Liver (tissue), 9 donors: ENCODE data around the gene ITGA7. TPM values are rescaled to one million over a fixed set of nuclear protein-coding genes. Genes with fewer than 3 reads are reported as not detected.
"Not testable (repeated sequence)": the region's sequence is repeated elsewhere in the genome, so short reads cannot be mapped to it uniquely, and the experiment has no call there.

ENCODE experiments used
- DNase-seq: peaks from one replicate; pipeline ENCODE4 v3.0.0-alpha.2; 2017; ENCODE audit warnings: low spot score
- H3K27ac ChIP-seq, 2 donors: one replicate each; pipeline ENCODE4 v1.7.0; 2013; ENCODE audit warnings: inconsistent platforms in 2 of 2, low read length in 2 of 2, control low read depth in 1 of 2, low read depth in 1 of 2, mild to moderate bottlenecking in 1 of 2
- H3K27me3 ChIP-seq, 4 donors: one replicate each; pipeline versions ENCODE4 v1.6.1 to v1.7.0; 2013; ENCODE audit warnings: low read length in 3 of 4, inconsistent platforms in 1 of 4, mild to moderate bottlenecking in 1 of 4, moderate library complexity in 1 of 4; ENCODE audit not compliant: control insufficient read depth in 4 of 4, insufficient read depth in 4 of 4
- H3K36me3 ChIP-seq, 4 donors: one replicate each; pipeline versions ENCODE4 v1.6.1 to v1.7.0; 2013; ENCODE audit warnings: low read length in 3 of 4, mild to moderate bottlenecking in 3 of 4, low read depth in 1 of 4, moderate library complexity in 1 of 4; ENCODE audit not compliant: control insufficient read depth in 4 of 4, insufficient read depth in 3 of 4
- H3K4me1 ChIP-seq, 4 donors: one replicate each; pipeline versions ENCODE4 v1.6.1 to v1.7.0; 2013; ENCODE audit warnings: low read length in 3 of 4, mild to moderate bottlenecking in 3 of 4, moderate library complexity in 1 of 4; ENCODE audit not compliant: control insufficient read depth in 4 of 4, insufficient read depth in 4 of 4
- H3K4me3 ChIP-seq, 3 donors: one replicate each; pipeline versions ENCODE4 v1.6.1 to v1.7.0; 2013; ENCODE audit warnings: low read length in 3 of 3, control low read depth in 1 of 3, low read depth in 1 of 3, mild to moderate bottlenecking in 1 of 3
- H3K9ac ChIP-seq, 2 donors: one replicate each; pipeline ENCODE4 v1.7.0; 2013; ENCODE audit warnings: low read length in 2 of 2, mild to moderate bottlenecking in 2 of 2, moderate library complexity in 2 of 2, control low read depth in 1 of 2, low read depth in 1 of 2
- H3K9me3 ChIP-seq, 4 donors: one replicate each; pipeline versions ENCODE4 v1.6.1 to v1.7.0; 2013; ENCODE audit warnings: low read length in 3 of 4; ENCODE audit not compliant: control insufficient read depth in 4 of 4
- ATF3 ChIP-seq: IDR thresholded peaks from 2 replicates; pipeline ENCODE4 v1.6.1; 2016; ENCODE audit warnings: antibody characterized with exemption
- CTCF ChIP-seq: fragments of 150-350 bp; IDR thresholded peaks from 2 replicates; pipeline ENCODE4 v1.5.1; 2017; ENCODE audit warnings: improper control_type of control experiment, low read depth, low read length; ENCODE audit not compliant: missing input control
- EGR1 ChIP-seq, 2 donors: IDR thresholded peaks; 2 replicates each; pipeline ENCODE4 v1.6.1; 2016 to 2018; ENCODE audit warnings: antibody characterized with exemption in 2 of 2, low read depth in 2 of 2
- FOXA1 ChIP-seq: IDR thresholded peaks from 2 replicates; pipeline ENCODE4 v1.6.1; 2016; ENCODE audit warnings: antibody characterized with exemption
- FOXA2 ChIP-seq: IDR thresholded peaks from 2 replicates; pipeline ENCODE4 v1.6.1; 2016; ENCODE audit warnings: antibody characterized with exemption
- GABPA ChIP-seq, 2 donors: IDR thresholded peaks in 1 of 2; conservative IDR thresholded peaks in 1 of 2; 2 replicates each; pipeline ENCODE4 v1.6.1; 2016; ENCODE audit warnings: antibody characterized with exemption in 2 of 2, mild to moderate bottlenecking in 1 of 2, moderate library complexity in 1 of 2
- HNF4A ChIP-seq, 2 donors: conservative IDR thresholded peaks; 2 replicates each; pipeline ENCODE4 v1.6.1; 2016; ENCODE audit warnings: antibody characterized with exemption in 2 of 2, mild to moderate bottlenecking in 2 of 2
- HNF4G ChIP-seq: IDR thresholded peaks from 2 replicates; pipeline ENCODE4 v1.6.1; 2016; ENCODE audit warnings: antibody characterized with exemption
- MAX ChIP-seq: IDR thresholded peaks from 2 replicates; pipeline ENCODE4 v1.6.1; 2016; ENCODE audit warnings: antibody characterized with exemption
- NR2F2 ChIP-seq: IDR thresholded peaks from 2 replicates; pipeline ENCODE4 v1.6.1; 2016; ENCODE audit warnings: antibody characterized with exemption
- RAD21 ChIP-seq, 2 donors: IDR thresholded peaks; 2 replicates each; pipeline ENCODE4 v1.6.1; 2016; ENCODE audit warnings: antibody characterized with exemption in 2 of 2, mild to moderate bottlenecking in 2 of 2
- RXRA ChIP-seq, 2 donors: IDR thresholded peaks; 2 replicates each; pipeline ENCODE4 v1.6.1; 2017 to 2018; ENCODE audit warnings: antibody characterized with exemption in 2 of 2, mild to moderate bottlenecking in 1 of 2
- SP1 ChIP-seq: IDR thresholded peaks from 2 replicates; pipeline ENCODE4 v1.6.1; 2018; ENCODE audit warnings: antibody characterized with exemption, mild to moderate bottlenecking
- TAF1 ChIP-seq: conservative IDR thresholded peaks from 2 replicates; pipeline ENCODE4 v1.6.1; 2016; ENCODE audit warnings: antibody characterized with exemption, mild to moderate bottlenecking
- YY1 ChIP-seq: IDR thresholded peaks from 2 replicates; pipeline ENCODE4 v1.6.1; 2016; ENCODE audit warnings: antibody characterized with exemption, mild to moderate bottlenecking
- WGBS: extraction: QIAGEN DNeasy Blood & Tissue Kit; methylation state at CpG from one replicate; pipeline ENCODE4 v1.1.7; 2013; 5-methylcytosine and 5-hydroxymethylcytosine counted together
- polyA plus RNA-seq, 2 donors: library from polyadenylated mRNA; stranded (reverse) in 1 of 2; unstranded in 1 of 2; fragments of 200-250 nt in 1 of 2; fragments of >200 nt in 1 of 2; fragmentation: Nextera tagmentation in 1 of 2; extraction: Ambion mirVana in 1 of 2; gene quantifications; one replicate each; pipeline versions ENCODE4 v1.2.1 to v1.2.3, GENCODE V29; 2013 to 2015
- total RNA-seq, 2 donors: library from RNA; depleted of rRNA; stranded (reverse); fragments of >200 nt; gene quantifications; one replicate each; pipeline ENCODE4 v1.2.3, GENCODE V29; 2014
- TF ChIP-seq, protein P1 (sequence below): IDR thresholded peaks from 2 replicates; pipeline ENCODE4 v1.6.1; 2016; ENCODE audit warnings: antibody characterized with exemption, mild to moderate bottlenecking
- donor health status: healthy.
- donor health status: healthy.
- donor health status: healthy.
- donor health status: healthy.
- donor health status: healthy.

The ITGA7 gene
- total and polyA plus RNA-seq, 4 donors: 0.98 to 4.9 (median 3.3) TPM

- TF ChIP-seq TAF1 (no peak), HNF4G (no peak), GABPA (IDR thresholded peaks at IDR 0.05 in 1 of 2, conservative IDR thresholded peaks at IDR 0.05 in 1 of 2) (no peak), FOXA2 (no peak), RAD21 (IDR thresholded peaks at IDR 0.05) (no peak), FOXA1 (no peak), EGR1 (IDR thresholded peaks at IDR 0.05; ENCODE audit: low read depth in 2 of 2) (no peak), MAX (no peak), SP1 (no peak), NR2F2 (no peak), ATF3 (no peak), CTCF (no peak), HNF4A (conservative IDR thresholded peaks at IDR 0.05) (no peak)
- Histone ChIP-seq H3K4me1 (peaks cover 0 to 4% (median 1%) of the 10 kb centered on the region in 4 donors), H3K9ac (no peak overlapping the region), H3K9me3 (no peaks in the 10 kb centered on the region), H3K4me3 (no peak overlapping the region), H3K27ac (no peak overlapping the region), H3K27me3 (no peaks in the 10 kb centered on the region), H3K36me3 (no peaks in the 10 kb centered on the region)
- WGBS: 79% methylated on average over 5 of the region's 5 CpGs
- no peak for DNase-seq
These were observed 56.4 kb downstream of the ITGA7 start for GRCh38 chr12:55651299-55651683.

GRCh38 chr12:55650620-55651298 is 56.9 kb downstream of the ITGA7 start:
- not testable (repeated sequence) for H3K4me3 ChIP-seq, H3K27me3 ChIP-seq, H3K36me3 ChIP-seq, H3K9ac ChIP-seq, H3K27ac ChIP-seq, H3K4me1 ChIP-seq, H3K9me3 ChIP-seq, DNase-seq
- WGBS: 44% methylated on average over 4 of the region's 4 CpGs

- no peak overlapping the region for H3K4me3 ChIP-seq
- no peak for DNase-seq
- no peaks in the 10 kb centered on the region for H3K36me3 ChIP-seq
- no peaks in the 10 kb centered on the region for H3K27me3 ChIP-seq
- no peak overlapping the region for H3K9ac ChIP-seq
- 95% methylated on average over 5 of the region's 5 CpGs for WGBS
- H3K4me1 ChIP-seq: peaks cover 0 to 6% (median 2%) of the 10 kb centered on the region in 4 donors
- H3K9me3 ChIP-seq: no peaks in the 10 kb centered on the region
- H3K27ac ChIP-seq: peak overlapping the region in 1 of 2 donors; percentile 0
- TF ChIP-seq RXRA (IDR thresholded peaks at IDR 0.05) (no peak), RAD21 (IDR thresholded peaks at IDR 0.05) (no peak), GABPA (IDR thresholded peaks at IDR 0.05 in 1 of 2, conservative IDR thresholded peaks at IDR 0.05 in 1 of 2) (no peak), FOXA1 (no peak), HNF4A (conservative IDR thresholded peaks at IDR 0.05) (no peak), NR2F2 (no peak), FOXA2 (no peak), EGR1 (IDR thresholded peaks at IDR 0.05; ENCODE audit: low read depth in 2 of 2) (no peak), HNF4G (no peak), MAX (no peak), YY1 (no peak), ATF3 (no peak), TAF1 (no peak)
- TF ChIP-seq, protein P1, sequence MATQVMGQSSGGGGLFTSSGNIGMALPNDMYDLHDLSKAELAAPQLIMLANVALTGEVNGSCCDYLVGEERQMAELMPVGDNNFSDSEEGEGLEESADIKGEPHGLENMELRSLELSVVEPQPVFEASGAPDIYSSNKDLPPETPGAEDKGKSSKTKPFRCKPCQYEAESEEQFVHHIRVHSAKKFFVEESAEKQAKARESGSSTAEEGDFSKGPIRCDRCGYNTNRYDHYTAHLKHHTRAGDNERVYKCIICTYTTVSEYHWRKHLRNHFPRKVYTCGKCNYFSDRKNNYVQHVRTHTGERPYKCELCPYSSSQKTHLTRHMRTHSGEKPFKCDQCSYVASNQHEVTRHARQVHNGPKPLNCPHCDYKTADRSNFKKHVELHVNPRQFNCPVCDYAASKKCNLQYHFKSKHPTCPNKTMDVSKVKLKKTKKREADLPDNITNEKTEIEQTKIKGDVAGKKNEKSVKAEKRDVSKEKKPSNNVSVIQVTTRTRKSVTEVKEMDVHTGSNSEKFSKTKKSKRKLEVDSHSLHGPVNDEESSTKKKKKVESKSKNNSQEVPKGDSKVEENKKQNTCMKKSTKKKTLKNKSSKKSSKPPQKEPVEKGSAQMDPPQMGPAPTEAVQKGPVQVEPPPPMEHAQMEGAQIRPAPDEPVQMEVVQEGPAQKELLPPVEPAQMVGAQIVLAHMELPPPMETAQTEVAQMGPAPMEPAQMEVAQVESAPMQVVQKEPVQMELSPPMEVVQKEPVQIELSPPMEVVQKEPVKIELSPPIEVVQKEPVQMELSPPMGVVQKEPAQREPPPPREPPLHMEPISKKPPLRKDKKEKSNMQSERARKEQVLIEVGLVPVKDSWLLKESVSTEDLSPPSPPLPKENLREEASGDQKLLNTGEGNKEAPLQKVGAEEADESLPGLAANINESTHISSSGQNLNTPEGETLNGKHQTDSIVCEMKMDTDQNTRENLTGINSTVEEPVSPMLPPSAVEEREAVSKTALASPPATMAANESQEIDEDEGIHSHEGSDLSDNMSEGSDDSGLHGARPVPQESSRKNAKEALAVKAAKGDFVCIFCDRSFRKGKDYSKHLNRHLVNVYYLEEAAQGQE: no peak
These were observed 60.7 kb downstream of the ITGA7 start for GRCh38 chr12:55647027-55647426.
